Measurements from ENCODE around the gene PIM2. TPM values are rescaled to one million over a fixed set of nuclear protein-coding genes. Genes with fewer than 3 reads are reported as not detected.

PIM2 gene
- polyA plus RNA-seq, 2 of the 4 experiments (the other 2 are of a cell fraction), result 8.2 to 8.8 TPM

GRCh38 chrX:48939524-48940228 lies 20.9 kb upstream of the PIM2 start (continued):
- no peak for TF ChIP-seq EHF (CRISPR knock-in tag; IDR thresholded peaks at IDR 0.05)
- TF ChIP-seq EP300 (IDR thresholded peaks at IDR 0.05), result no peak

DNA sequence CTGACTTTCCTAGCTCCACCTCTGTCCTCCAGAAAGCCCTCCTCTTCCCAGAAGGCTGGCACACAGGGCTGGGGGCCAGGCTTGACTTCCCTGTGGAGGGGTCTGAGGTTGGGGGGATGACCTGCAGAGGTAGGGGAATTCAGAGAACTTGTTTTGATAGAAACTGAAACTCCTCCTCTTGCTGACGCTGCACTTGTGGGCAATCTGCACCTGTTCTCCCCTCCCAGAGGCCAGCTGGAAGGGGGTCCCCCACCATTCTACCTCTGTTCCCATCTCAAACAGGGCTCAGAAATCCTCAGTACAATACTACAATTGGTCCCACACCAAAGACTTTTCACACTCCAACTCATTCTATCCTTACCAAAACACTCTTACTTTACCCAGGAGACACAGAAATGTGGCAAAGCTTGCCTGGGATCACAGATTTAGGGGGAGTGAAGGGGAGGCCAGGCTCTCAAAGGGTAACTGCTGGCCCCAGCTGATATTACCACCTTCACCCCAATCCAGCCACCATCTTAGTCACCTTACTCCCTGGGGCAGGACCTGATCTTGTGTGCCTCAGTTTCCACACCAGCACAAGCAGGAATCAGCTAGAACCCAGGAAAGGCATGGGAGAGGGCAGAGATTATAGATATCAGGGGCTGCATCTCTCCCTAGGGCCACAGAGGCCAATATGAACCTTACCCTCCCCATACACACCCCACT lies 20.0 kb upstream of the PIM2 start:
- no peak overlapping the region for H3K4me2 ChIP-seq
- FAIRE-seq (no peak), DNase-seq (ENCODE audit: low read depth in 1 of 2, low spot score in 1 of 2) (no peak), ATAC-seq (no peak)
- WGBS (ENCODE audit: missing lambda C conversion rate), result 94% methylated on average over 1 of the region's 1 CpG
- H3K4me1 ChIP-seq, result no peaks in the 10 kb centered on the region
- H3K4me3 ChIP-seq, result no peak overlapping the region
- H3K9me3 ChIP-seq, result no peaks in the 10 kb centered on the region
- ChIA-PET CTCF (interaction anchor here (0.8 to 2.7 kb wide), 2 partner anchors 10 to 41 kb away, joined by 3 to 11 read pairs; partner anchors contain the start of genes PQBP1 and TIMM17B), POLR2A (no interaction called here)
- no peak overlapping the region for H3K27ac ChIP-seq
- no peak for TF ChIP-seq EHMT2 (IDR thresholded peaks at IDR 0.05; ENCODE audit: low read depth)
- no peak for TF ChIP-seq CBX8 (IDR thresholded peaks at IDR 0.05)
- TF ChIP-seq NFE2L2 (conservative IDR thresholded peaks at IDR 0.05; ENCODE audit: low read length), result no peak
- TF ChIP-seq ZSCAN20 (CRISPR knock-in tag; IDR thresholded peaks at IDR 0.05), result no peak
- no peak for TF ChIP-seq E2F6 (IDR thresholded peaks at IDR 0.05; ENCODE audit: borderline replicate concordance, low read depth)

- FAIRE-seq (no peak), DNase-seq (ENCODE audit: low read depth in 1 of 2, low spot score in 1 of 2) (no peak), ATAC-seq (peak; percentile 54 to 69; a peak in 4 of 6 replicates)
- no peaks in the 10 kb centered on the region for H3K4me1 ChIP-seq
- TF ChIP-seq NFE2L2 (conservative IDR thresholded peaks at IDR 0.05; ENCODE audit: low read length) (no peak), CHD4 (IDR thresholded peaks at IDR 0.05; ENCODE audit: borderline replicate concordance) (no peak), ESRRA (IDR thresholded peaks at IDR 0.05; ENCODE audit: borderline replicate concordance, low read length) (no peak)
- ChIA-PET CTCF (interaction anchor here (0.5 to 2.7 kb wide), 4 partner anchors 9 to 83 kb away, joined by 3 to 11 read pairs (median 4); partner anchors contain the start of gene KCND1), POLR2A (no interaction called here)
- H3K9me3 ChIP-seq, result no peaks in the 10 kb centered on the region
- H3K4me2 ChIP-seq, result no peak overlapping the region
- no peak overlapping the region for H3K27ac ChIP-seq
- 73% methylated on average over 9 of the region's 9 CpGs for WGBS (ENCODE audit: missing lambda C conversion rate)
- no peak overlapping the region for H3K4me3 ChIP-seq
Observed at GRCh38 chrX:48937054-48937907, 18.5 kb upstream of the PIM2 start.

- DNase-seq (ENCODE audit: low read depth in 1 of 2, low spot score in 1 of 2) (no peak), ATAC-seq (no peak), FAIRE-seq (no peak)
- POLR2A ChIA-PET, result no interaction called here
- WGBS (ENCODE audit: missing lambda C conversion rate), result 96% methylated on average over 6 of the region's 8 CpGs
- Histone ChIP-seq H3K27ac (no peak overlapping the region), H3K4me3 (no peak overlapping the region), H3K4me1 (no peaks in the 10 kb centered on the region), H3K4me2 (no peak overlapping the region), H3K9me3 (no peaks in the 10 kb centered on the region)
- CTCF ChIA-PET, result interaction anchor here (1.2 to 1.3 kb wide), 2 partner anchors 9 to 35 kb away, joined by 3 to 5 read pairs; partner anchors contain the start of gene KCND1
- TF ChIP-seq JUN (IDR thresholded peaks at IDR 0.05), result no peak
- no peak for TF ChIP-seq JUNB (IDR thresholded peaks at IDR 0.05)
- no peak for TF ChIP-seq TP53 (CRISPR knock-in tag; IDR thresholded peaks at IDR 0.05)
- TF ChIP-seq GATA3 (IDR thresholded peaks at IDR 0.05; ENCODE audit: borderline replicate concordance), result no peak
- no peak for TF ChIP-seq HOXA7 (CRISPR knock-in tag; IDR thresholded peaks at IDR 0.05)
- no peak for TF ChIP-seq MAZ (IDR thresholded peaks at IDR 0.05; ENCODE audit: borderline replicate concordance, low read depth, low read length)
- TF ChIP-seq E2F6 (IDR thresholded peaks at IDR 0.05; ENCODE audit: borderline replicate concordance, low read depth), result no peak
- TF ChIP-seq EP300 (IDR thresholded peaks at IDR 0.05), result no peak
- TF ChIP-seq TFCP2L1 (CRISPR knock-in tag; IDR thresholded peaks at IDR 0.05), result no peak
- no peak for TF ChIP-seq FOSL2 (IDR thresholded peaks at IDR 0.05)
- no peak for TF ChIP-seq FOSL2 (CRISPR knock-in tag; IDR thresholded peaks at IDR 0.05)
- TF ChIP-seq MAX (IDR thresholded peaks at IDR 0.05), result no peak
- TF ChIP-seq CHD4 (IDR thresholded peaks at IDR 0.05; ENCODE audit: borderline replicate concordance), result no peak
- no peak for TF ChIP-seq RCOR1 (IDR thresholded peaks at IDR 0.05; ENCODE audit: low read depth, low read length)
- TF ChIP-seq SREBF2 (IDR thresholded peaks at IDR 0.05), result no peak
- no peak for TF ChIP-seq ESRRA (IDR thresholded peaks at IDR 0.05; ENCODE audit: borderline replicate concordance, low read length)
Observed at GRCh38 chrX:48936429-48937053, 17.7 kb upstream of the PIM2 start.

Data from A549 (cell line).